Kidney glomerular epithelial cell (primary cell): Measurements from ENCODE around the gene DNAH8.

Source experiments
- DNase-seq: peaks from one replicate; lab custom pipeline; 2025; lab: John Stamatoyannopoulos, UW

The DNAH8 gene

GRCh38 chr6:39053854-39054576 lies 338.9 kb downstream of the DNAH8 start:
- no peak for DNase-seq

- DNase-seq = no peak
Measured at GRCh38 chr6:39054577-39055142, 339.5 kb downstream of the DNAH8 start.

GRCh38 chr6:39055661-39056060 lies 340.6 kb downstream of the DNAH8 start:
- DNase-seq = no peak

- no peak for DNase-seq
Measured at GRCh38 chr6:39056191-39056590, 341.1 kb downstream of the DNAH8 start.

GRCh38 chr6:39056681-39057080 lies 341.6 kb downstream of the DNAH8 start:
- DNase-seq = no peak

- no peak for DNase-seq
Measured at GRCh38 chr6:39057251-39058155, 342.4 kb downstream of the DNAH8 start.

- no peak for DNase-seq
Measured at GRCh38 chr6:39058471-39059147, 343.5 kb downstream of the DNAH8 start.

GRCh38 chr6:39059496-39060310 lies 344.6 kb downstream of the DNAH8 start:
- DNase-seq = no peak

- DNase-seq = no peak
Measured at GRCh38 chr6:39060467-39061160, 345.5 kb downstream of the DNAH8 start.

GRCh38 chr6:39061182-39061581 lies 346.1 kb downstream of the DNAH8 start:
- DNase-seq = no peak

- DNase-seq = no peak
Measured at GRCh38 chr6:39061588-39061987, 346.5 kb downstream of the DNAH8 start.

GRCh38 chr6:39062014-39062740 lies 347.1 kb downstream of the DNAH8 start:
- DNase-seq = no peak

- no peak for DNase-seq
Measured at GRCh38 chr6:39063526-39063925, 348.4 kb downstream of the DNAH8 start.

- no peak for DNase-seq
Measured at GRCh38 chr6:39065561-39065960, 350.4 kb downstream of the DNAH8 start.

GRCh38 chr6:39068391-39068790 lies 353.3 kb downstream of the DNAH8 start:
- DNase-seq = no peak

- DNase-seq = no peak
Measured at GRCh38 chr6:39072830-39073229, 357.7 kb downstream of the DNAH8 start.

- DNase-seq = no peak
Measured at GRCh38 chr6:39073471-39074355, 358.6 kb downstream of the DNAH8 start.

GRCh38 chr6:39074486-39074885 lies 359.4 kb downstream of the DNAH8 start:
- no peak for DNase-seq
